GM21717 (cell line): ENCODE data around the gene RNF167.
"Not testable (repeated sequence)": the region's sequence is repeated elsewhere in the genome, so short reads cannot be mapped to it uniquely, and the experiment has no call there.

Experiments
- ATAC-seq: cut with Tn5 transposase; IDR thresholded peaks from one replicate; pipeline ENCODE4 v1.9.1; 2021; ENCODE audit warnings: mild to moderate bottlenecking, moderate library complexity; ENCODE audit not compliant: unreplicated experiment

The RNF167 gene

GRCh38 chr17:4901648-4902344 is 38.3 kb upstream of the RNF167 start:
- no peak for ATAC-seq

GRCh38 chr17:4902540-4902939 is 37.5 kb upstream of the RNF167 start:
- no peak for ATAC-seq

- ATAC-seq = no peak
These were observed 36.8 kb upstream of the RNF167 start, which contains the start of gene CHRNE for GRCh38 chr17:4903051-4903818. Gene CHRNE, minus strand, starts transcription at chr17:4903098. Its CDS starts 35 bp downstream, at chr17:4903063.

- not testable (repeated sequence) for ATAC-seq
These were observed 33.4 kb upstream of the RNF167 start for GRCh38 chr17:4906642-4907041.

- ATAC-seq = no peak
These were observed 31.8 kb upstream of the RNF167 start for GRCh38 chr17:4908301-4908700.

- ATAC-seq = no peak
These were observed 31.2 kb upstream of the RNF167 start for GRCh38 chr17:4908711-4909496.

- ATAC-seq = no peak
These were observed 26.1 kb upstream of the RNF167 start for GRCh38 chr17:4913994-4914393.

- ATAC-seq = not testable (repeated sequence)
These were observed 25.5 kb upstream of the RNF167 start for GRCh38 chr17:4914551-4914950.

- no peak for ATAC-seq
These were observed 20.5 kb upstream of the RNF167 start for GRCh38 chr17:4919511-4920047.

GRCh38 chr17:4920351-4921048 is 19.6 kb upstream of the RNF167 start:
- no peak for ATAC-seq

- no peak for ATAC-seq
These were observed 18.7 kb upstream of the RNF167 start for GRCh38 chr17:4921320-4921719.

- ATAC-seq = not testable (repeated sequence)
These were observed 13.3 kb upstream of the RNF167 start for GRCh38 chr17:4926577-4927335.

GRCh38 chr17:4928881-4929280 is 11.2 kb upstream of the RNF167 start:
- ATAC-seq = no peak

- ATAC-seq = no peak
These were observed 8.1 kb upstream of the RNF167 start, which contains the start of gene GP1BA for GRCh38 chr17:4931963-4932362. Gene GP1BA, plus strand, starts transcription at chr17:4932277. Its CDS starts 328 bp downstream, at chr17:4932605.

GRCh38 chr17:4932756-4933155 is 7.3 kb upstream of the RNF167 start:
- no peak for ATAC-seq

- no peak for ATAC-seq
These were observed 6.4 kb upstream of the RNF167 start for GRCh38 chr17:4933646-4934045.

GRCh38 chr17:4934173-4934979 is 5.7 kb upstream of the RNF167 start:
- no peak for ATAC-seq

- no peak for ATAC-seq
These were observed 4.4 kb upstream of the RNF167 start for GRCh38 chr17:4935650-4936049.

- no peak for ATAC-seq
These were observed 3.6 kb upstream of the RNF167 start for GRCh38 chr17:4936436-4936835.
